NT2/D1 (cell line): ENCODE data around the gene MAPK11.

Source experiments
- SUZ12 ChIP-seq: IDR thresholded peaks from 2 replicates; pipeline ENCODE4 v1.6.1; 2011; ENCODE audit not compliant: insufficient read length, insufficient read depth; ENCODE audit errors: extremely low read depth
- YY1 ChIP-seq: IDR thresholded peaks from 2 replicates; pipeline ENCODE4 v1.6.1; 2011; ENCODE audit not compliant: insufficient read length, insufficient read depth
- ZNF274 ChIP-seq: IDR thresholded peaks from 2 replicates; pipeline ENCODE4 v1.6.1; 2011; ENCODE audit warnings: mild to moderate bottlenecking, low read depth, low read length

DNA sequence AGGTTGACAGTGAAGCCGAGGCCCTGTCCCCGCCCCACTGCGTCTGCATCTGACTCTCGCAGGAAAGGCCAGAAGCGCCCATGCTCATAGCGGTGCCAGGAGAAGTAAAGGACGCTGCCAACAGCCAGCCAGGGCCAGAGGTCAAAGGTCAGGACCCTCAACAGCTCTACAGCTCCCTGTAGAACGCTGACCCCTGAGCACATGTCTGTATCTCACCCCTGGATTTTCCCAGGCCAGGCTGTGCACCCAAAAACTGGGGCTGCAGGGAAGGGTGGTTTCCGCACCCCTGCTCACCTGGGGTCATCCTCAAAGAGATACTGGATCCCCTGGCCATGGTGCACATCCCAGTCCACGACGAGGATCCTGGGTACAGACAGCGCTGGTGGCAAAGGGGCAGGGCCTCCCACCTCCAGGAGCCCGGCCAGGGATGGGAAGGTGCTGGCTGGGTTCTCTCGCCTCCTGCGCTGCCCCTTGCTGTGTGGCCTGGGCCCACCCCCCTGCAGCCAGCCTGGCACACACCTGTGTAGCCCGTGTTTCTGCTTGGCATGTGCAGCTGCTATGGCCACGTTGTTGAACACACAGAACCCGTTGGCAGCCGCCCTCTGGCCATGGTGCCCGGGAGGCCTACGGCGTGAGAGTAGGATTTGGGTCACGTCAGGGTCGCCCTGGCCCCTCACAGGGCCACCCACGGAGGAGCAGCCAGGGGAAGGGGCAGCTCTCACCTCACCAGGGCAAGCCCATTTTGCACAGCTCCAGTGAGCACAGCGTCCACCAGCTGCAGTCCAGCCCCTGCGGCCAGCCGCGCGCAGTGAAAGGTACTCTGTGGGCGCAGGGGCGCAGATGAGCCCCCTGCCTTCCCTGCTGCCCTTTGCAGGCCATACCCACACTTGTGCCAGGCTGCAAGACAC lies 20.6 kb downstream of the MAPK11 start:
- TF ChIP-seq YY1 = no peak
- no peak for TF ChIP-seq ZNF274
- TF ChIP-seq SUZ12 = no peak
